Hematopoietic multipotent progenitor cell treated with erythropoietin and hydrocortisone succinate and interleukin-3 and kit ligand, for 4 days (in vitro differentiated cells): ENCODE measurements around the gene DTNBP1.
"Not testable (repeated sequence)": the region's sequence is repeated elsewhere in the genome, so short reads cannot be mapped to it uniquely, and the experiment has no call there.

Experiments used
- DNase-seq: peaks from one replicate; pipeline ENCODE4 v3.0.0-alpha.2; 2015

The DTNBP1 gene

DNA sequence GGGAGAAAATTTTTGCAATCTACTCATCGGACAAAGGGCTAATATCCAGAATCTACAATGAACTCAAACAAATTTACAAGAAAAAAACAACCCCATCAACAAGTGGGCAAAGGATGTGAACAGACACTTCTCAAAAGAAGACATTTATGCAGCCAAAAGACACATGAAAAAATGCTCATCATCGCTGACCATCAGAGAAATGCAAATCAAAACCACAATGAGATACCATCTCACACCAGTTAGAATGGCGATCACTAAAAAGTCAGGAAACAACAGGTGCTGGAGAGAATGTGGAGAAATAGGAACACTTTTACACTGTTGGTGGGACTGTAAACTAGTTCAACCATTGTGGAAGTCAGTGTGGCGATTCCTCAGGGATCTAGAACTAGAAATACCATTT lies 4.1 kb upstream of the DTNBP1 start:
- not testable (repeated sequence) for DNase-seq

DNA sequence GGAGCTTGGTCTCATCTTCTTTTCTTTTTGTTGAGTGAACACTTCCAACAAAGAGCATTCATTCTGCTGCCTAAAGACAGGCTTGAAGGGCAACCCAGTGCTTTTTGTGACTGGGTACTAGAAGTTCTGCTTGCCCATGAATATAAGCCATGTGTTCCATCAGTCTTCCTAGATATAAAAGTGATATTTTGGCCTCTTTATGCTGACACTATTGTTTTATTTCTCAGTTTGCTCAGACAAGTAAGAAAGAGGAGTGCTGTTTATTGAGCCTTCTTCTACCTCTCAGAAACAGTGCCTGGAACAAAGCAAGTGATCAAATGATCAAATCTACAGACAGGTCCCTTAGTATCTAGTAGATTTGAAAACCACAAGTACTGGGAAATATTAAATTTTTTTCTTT lies 2.4 kb upstream of the DTNBP1 start:
- DNase-seq = no peak

DNA sequence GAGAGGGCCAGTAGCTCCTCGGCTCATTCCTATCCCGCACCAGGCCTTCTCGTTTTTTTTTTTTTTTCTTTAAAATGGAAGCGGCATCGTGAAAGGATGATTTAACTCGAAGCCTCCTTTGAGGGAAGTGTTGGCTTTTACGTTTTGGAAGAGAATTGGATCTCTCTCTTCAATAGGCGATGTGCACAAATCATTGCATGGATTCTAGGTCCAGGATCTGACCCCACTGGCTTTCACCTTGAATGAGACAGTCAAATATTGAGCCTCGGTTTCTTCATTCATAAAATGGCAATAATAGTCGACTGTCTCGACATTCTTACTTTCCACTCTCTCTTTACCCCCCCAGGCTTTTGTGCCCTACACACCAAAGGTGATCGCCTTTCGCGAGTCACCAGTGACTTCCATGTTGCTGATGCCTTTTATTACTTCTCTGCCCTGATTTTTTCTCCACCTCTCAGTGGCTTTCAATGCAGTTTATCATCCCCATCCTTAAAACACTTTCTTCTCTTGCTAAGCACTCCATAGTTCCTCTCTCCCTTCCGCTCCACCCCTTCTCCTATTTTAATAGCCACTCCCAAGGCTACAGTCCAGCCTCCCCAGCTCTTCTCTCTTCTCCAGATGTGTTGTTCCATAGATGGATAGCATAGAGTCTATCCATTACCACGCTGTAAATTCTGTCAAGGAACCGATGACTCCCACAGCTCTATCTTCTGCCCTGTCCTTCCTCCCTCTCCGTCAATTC lies 473 bp upstream of the DTNBP1 start:
- DNase-seq = no peak

DNA sequence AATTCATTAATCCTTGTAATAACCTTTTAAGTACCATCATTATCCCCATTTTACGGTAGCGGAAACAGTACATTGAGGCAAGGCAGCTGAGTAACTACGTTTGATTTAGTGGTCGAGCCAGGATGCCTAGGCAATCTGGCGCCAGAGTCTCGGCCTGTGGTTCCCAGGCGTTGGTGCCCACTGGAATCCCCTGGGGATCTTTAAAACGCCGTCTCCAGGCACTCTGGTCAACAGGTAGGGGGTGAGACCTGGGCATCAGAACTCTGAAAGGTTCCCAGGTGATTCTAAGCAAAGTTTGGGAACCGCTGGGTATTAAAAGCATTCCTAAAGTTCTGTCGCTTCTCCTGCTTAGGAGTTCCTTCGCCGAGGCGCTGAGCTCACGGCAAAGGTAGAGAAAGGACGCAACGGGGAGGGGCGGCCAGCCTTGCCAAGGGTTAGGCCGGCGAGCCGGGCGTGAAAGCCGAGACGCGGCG lies 939 bp downstream of the DTNBP1 start:
- no peak for DNase-seq

DNA sequence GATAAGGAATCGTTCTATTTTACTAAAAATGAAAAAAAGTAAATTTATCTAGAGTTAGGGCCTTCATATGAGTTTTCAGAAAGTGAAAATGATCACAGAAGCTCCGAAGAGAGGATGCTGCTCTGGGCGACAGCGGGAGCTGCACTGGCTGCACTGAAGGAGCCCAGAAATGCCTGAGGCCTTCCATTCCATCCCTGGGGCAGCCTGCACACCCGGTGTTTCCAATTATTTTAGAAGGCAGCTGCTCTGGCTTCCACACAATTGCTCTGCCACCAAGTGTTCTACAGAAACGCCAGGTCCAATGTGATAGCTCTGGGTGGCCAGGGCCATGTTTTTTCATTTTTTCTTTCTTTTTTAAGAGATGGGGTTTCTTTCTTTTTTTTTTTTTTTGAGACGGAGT lies 3.6 kb downstream of the DTNBP1 start:
- no peak for DNase-seq

DNA sequence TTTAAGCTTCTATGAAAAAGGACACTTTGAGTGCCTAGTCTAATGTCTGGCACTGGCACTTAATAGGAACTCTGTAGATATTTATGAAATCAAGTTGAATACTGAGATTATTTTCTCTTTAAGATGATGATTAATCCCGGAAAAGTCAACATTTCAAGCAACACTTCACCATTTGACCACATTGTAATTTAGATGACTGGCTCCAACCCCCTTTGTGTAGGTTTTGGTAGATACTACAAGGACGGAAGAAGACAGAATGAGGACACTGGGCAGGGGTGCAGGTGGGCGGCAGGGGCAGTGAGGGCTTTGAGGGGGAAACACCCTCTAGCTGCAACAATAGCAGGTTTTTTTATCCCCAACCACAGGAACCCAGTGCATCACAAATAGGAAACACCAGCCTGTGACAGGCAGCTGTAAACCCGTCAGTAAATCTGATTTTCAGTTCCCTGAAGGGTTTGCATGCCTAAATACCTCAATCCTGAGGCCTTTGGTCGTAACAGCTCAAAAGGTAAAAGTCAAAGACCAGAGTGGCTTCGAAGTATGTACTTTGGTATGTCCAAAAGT lies 4.6 kb downstream of the DTNBP1 start:
- no peak for DNase-seq

DNA sequence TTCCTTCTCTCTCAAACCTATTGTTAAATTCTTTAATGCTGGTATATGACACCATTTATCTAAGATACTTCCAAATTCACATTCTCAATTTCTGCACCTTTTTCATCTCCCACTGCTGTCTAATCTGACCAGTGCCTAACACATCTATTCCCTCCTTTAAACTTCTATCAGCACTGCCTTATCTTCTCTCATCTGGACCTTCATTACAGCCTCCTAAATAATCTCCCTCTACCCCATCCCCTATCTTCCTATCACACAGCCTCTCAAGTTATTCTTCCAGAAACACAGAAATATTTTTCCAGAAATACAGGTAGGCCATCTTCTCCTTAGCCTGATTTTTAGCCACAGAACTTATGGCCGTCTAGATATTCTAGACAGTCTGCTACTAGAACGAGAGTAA lies 5.5 kb downstream of the DTNBP1 start:
- no peak for DNase-seq

DNA sequence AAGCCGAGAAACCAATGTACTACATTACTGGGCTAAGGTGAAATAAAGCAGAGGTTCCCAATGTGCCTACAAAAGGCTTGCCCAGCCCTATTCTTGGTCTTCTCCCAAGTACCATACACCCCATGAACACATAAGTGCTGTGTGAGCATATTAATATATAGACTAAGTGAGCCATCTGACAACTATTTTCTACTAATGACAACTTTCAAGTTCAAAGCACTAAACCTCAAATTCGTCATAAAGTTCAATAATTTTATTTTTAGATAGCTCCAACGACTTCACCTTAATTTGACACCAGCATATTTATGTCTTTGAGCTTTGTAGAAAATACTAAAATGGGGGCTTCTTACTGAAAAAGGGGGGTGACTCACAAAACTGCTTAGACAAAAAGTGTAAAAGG lies 6.7 kb downstream of the DTNBP1 start:
- DNase-seq = no peak

DNA sequence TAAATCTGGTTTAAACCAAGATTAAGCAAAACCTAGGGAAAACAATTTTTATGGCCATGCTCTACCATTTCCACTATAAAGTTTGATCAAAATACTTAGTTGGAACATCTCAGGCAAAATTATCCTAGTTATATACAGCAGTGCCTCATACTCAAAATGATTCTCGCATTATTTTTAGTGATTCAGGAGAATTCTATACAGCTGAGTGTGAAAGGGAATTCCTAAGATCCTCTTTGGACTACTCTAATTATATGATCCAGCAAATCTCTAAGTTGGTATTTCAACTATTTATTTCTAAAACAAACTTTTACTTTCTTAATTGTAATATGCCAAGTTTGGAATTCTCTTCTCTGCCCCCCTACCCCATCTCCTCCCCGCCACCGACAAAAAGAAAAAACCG lies 8.6 kb downstream of the DTNBP1 start:
- DNase-seq = no peak

DNA sequence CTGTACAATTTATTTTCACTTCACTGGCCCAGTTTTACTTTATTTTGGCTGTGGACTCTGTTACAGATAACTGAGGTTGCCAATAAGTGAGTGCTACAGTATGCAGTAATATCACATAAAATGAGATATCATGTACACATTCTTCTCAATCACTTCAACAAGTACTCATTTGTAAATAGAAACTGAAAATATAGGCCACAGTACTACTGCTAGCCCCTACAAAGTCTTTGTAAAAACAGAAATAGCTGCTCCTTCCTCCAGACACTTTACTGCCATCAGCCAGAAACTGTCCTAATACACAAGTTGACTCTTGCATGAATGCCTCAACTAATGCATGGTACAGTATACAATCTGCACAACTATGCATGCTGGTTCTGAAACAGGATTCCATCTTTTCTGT lies 9.2 kb downstream of the DTNBP1 start:
- no peak for DNase-seq

DNA sequence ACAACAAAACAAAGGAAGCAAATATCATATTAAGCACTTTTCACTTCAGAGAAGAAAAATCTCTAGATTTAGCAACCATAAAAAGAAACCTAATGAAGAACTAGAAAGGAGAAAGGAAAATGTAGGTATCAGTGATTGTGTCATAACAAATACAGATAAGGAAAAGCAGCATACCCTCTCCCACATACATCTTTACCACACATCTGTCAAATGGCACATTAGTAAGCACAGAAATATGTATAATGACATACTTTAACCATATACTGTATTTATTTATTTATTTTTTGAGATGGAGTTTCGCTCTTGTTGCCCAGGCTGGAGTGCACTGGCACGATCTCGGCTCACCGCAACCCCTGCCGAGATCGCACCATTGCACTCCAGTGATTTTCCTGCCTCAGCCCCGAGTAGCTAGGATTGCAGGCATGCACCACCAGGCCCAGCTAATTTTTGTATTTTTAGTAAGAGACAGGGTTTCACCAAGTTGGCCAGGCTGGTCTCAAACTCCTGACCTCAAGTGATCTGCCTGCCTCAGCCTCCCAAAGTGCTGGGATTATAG lies 12.7 kb downstream of the DTNBP1 start:
- not testable (repeated sequence) for DNase-seq

DNA sequence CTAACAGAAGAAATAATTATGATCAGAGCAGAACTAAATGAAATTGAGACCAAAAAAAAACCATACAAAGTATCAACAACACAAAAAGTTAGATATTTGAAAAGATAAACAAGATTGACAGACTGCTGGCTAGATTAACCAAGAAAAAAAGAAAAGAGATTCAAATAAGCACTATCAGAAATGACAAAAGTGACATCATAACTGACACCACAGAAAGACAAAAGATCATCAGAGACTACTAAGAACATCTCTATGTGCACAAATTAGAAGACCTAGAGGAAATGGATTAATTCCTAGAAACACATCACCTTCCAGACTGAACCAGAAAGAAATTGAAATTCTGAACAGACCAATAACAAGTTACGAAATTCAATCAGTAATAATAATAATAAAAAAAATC lies 17.9 kb downstream of the DTNBP1 start:
- DNase-seq = no peak

DNA sequence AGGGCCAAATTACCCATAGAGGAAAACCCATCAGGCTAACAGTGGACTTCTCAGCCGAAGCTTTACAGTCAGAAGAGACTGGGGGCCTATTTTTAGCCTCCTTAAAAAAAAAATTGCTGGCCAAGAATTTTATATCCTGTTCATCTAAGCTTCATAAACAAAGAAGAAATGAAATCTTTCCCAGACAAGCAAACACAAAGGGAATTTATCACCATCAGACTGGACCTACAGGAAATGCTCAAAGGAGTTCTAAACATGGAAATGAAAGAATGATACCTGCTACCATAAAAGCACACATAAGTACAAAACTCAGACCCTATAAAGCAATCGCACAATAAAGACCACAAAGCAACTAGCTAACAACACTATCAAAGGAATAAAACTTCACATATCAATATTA lies 19.3 kb downstream of the DTNBP1 start:
- DNase-seq = no peak

DNA sequence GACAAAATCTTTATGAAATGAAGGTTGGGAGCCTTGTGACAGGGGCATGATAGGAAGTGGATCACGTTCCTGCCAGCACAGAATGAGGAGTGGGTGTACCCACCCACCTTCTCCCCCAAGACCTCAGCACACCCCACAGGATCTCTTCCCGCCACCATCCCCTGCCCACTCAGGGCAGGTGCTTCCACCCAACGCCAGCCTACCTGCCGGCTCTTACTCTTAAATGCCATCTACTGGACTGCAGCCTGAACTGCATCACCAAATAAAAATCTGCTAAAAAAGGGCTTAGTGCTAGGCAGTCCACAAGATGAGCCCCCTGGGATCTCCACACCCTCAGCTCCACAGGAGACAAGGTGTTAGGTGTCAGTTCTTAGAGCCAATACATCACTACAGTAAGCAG lies 20.6 kb downstream of the DTNBP1 start:
- DNase-seq = peak; percentile 17

DNA sequence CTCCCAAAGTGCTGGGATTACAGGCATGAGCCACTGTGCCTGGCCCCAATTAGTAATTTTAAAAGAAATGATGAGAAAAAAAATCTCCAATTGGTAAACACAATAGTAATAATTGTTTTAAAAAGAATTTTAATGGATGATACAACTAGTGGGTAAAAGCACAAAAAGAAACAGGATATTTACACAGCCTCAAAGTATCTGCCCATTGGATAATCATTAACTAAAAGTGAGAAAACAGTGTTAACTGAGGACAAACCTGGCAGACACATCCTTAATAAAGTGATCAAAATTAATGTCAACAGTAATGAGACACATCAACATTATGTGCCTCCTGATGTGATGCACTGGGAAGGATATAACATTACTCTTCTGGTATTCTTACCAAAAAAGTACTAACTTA lies 24.5 kb downstream of the DTNBP1 start:
- DNase-seq = no peak

DNA sequence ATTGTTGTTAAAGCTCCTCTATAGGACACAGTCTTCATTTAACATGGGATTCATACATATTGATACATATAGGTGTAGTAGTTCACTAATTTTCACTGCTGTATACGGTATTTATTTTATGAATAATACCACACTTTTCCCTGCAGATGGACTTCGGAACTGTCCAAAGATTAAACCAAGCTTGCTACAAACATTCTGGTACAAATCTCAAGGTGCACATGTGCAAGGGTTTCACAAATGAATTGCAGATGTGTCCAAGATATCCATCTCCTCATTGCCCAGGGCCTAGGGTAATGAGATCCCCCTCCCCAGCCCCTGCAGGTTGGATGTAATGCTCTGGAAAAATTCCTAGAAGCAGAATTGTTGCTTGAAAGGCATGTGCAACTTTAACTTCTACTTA lies 31.4 kb downstream of the DTNBP1 start:
- DNase-seq = no peak

DNA sequence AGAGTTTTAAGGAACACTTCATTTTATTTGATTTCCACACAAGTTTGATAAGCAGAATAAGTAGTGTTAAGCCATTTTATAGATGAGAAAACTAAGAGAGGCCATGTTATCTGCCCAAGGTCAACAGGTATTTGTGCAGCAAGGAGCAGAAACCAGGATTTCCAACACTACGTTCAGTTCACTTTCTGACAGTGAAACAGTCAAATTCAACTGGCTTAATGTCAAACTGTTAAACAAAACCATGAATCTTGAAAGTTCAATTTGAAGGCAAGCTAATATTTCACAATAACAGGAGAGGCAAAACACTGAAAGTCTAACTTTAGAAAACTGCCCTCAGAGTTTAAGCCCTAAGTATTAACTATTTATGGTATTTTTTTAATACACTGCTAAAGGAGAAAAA lies 32.6 kb downstream of the DTNBP1 start:
- DNase-seq = no peak

DNA sequence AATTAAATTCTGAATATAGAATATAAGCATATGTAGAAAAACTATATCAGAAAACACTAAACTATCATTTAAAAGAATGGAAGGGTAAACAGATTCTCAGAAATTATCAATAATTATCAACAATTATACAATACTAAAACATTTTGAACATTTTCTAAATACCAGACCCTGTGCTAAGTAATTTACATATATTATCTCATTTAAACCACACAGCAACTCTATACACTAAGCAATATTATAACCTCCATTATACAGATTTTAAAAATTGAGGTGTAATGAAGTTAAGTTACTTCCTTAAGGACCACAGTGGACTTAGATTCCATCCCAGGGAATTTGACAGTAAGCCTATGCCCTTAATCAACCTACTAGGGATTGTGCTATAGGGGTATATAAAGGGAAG lies 33.3 kb downstream of the DTNBP1 start:
- DNase-seq = no peak

DNA sequence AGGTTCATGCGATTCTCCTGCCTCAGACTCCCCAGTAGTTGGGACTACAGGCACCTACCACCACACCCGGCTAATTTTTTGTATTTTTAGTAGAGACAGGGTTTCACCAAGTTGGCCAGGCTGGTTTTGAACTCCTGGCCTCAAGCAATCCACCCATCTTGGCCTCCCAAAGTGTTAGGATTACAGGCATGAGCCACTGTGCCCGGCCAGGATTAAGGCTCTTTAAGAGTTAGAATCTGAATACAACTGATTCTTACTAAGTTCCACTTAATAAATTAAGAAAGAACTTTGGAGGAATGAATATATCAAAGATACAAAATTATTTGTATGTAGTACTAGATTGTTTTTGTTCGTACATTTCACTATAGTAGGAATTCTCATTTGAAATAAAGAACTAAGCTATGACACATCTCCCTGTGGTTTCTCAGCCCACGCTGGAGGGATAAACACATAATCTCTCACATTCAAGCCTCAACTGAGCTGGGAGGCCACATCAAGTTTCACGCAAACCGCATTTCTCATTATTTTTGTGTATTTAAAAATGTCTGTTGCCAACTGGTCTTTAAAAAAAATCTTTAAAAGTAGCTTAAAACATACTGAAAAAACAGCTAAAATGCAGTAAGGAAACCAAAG lies 34.2 kb downstream of the DTNBP1 start:
- peak; percentile 71 for DNase-seq

DNA sequence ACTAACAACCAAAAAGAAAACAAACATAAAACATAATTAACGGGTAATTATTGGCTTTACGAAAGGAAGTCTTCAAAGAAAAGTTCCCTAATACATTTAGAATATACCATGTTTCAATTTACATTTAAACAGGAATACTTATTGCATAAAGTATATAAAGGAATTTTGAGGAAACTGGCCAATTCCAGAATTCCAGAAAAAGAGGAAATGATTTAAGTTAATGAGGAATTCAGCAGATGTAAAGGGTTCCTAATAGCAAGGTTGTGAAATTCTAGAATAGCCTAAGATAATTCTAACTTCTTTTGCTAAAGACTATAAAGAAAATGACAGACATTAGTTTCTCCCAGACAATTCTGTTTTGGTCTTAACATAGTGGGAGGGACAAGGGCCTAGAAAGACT lies 35.0 kb downstream of the DTNBP1 start:
- no peak for DNase-seq

DNA sequence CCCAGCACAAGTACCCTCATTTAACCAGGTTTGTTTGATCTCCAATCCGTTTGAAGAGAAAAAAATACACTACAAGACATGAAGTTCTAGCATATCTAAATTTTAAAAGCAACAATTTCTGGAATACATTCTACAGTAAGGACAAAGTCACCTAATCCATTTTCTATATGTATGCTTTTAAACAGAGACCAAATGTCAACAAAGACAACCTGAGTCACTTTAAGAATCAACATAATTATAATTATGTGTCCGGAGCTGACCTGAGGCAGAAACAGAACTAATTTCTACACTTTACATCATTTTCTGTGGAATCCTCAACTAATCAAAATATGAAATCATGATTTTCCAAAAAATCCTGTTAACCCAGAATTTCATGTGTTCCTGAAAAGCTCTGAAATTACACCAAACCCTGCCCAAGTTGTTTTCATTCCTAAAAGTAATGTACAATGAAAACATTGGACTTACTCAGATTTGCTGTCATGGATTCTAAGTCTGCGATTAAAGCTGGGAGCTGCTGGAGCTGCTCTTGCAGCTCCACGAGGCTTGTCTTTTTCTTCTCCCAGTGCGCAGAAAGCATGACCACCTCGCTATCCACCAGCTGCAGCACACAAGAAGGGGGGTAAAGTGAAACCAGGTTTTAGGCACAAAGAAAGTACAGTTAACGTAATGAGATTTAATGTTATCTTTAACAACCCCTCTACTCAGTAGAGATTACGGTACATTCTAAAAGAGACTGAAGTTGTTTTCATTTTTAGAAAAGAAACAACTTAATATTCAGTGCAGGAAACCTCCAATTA lies 35.8 kb downstream of the DTNBP1 start:
- peak; percentile 26 for DNase-seq

DNA sequence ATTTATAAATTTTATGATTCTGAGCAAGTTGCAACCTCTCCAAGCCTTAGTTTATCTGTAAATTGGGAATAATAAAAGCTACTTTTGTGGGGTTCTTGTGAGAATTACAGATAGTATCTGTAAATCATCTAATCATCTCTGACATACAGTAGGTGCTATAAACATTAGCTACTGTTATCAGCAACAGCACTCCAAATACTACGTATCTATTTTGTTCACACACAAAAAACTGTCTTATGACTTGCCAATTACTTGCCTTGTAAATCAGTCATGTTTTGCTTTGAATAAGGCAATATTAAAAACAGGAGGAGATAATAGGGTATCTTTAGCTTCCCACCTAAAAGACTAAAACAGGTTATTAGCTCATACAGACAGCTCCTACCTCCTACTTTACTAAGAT lies 36.7 kb downstream of the DTNBP1 start:
- DNase-seq = no peak
